Lower lobe of right lung (tissue), 2 donors: Measurements from ENCODE around the gene LZTS3. TPM values are rescaled to one million over a fixed set of nuclear protein-coding genes. Genes with fewer than 3 reads are reported as not detected.

Experiments used
- ATAC-seq, 2 donors: fragments of 200-7000 bp; cut with Tn5 transposase; one replicate each; pipeline ENCODE4 v1.9.1; 2020 to 2022; ENCODE audit warnings: mild to moderate bottlenecking in 2 of 2, moderate library complexity in 2 of 2
- DNase-seq: peaks from one replicate; pipeline ENCODE4 v3.0.0-alpha.2; 2020
- H3K27ac ChIP-seq: fragments of 200-600 bp; one replicate; pipeline ENCODE4 v1.8.0; 2022
- H3K27me3 ChIP-seq: fragments of 200-600 bp; one replicate; pipeline ENCODE4 v1.8.0; 2022; ENCODE audit warnings: low read depth
- H3K36me3 ChIP-seq: fragments of 200-600 bp; one replicate; pipeline ENCODE4 v1.8.0; 2022; ENCODE audit warnings: mild to moderate bottlenecking
- H3K4me1 ChIP-seq: fragments of 200-600 bp; one replicate; pipeline ENCODE4 v1.8.0; 2022
- H3K4me3 ChIP-seq: fragments of 200-600 bp; one replicate; pipeline ENCODE4 v1.8.0; 2022; ENCODE audit warnings: mild to moderate bottlenecking
- H3K9me3 ChIP-seq: fragments of 200-600 bp; one replicate; pipeline ENCODE4 v1.8.0; 2022
- CTCF ChIP-seq: fragments of 200-600 bp; IDR thresholded peaks from one replicate; pipeline ENCODE4 v1.8.0; 2022; ENCODE audit warnings: antibody characterized with exemption, mild to moderate bottlenecking
- intact Hi-C: fragments of 100-400 bp; cut with DNase I; formaldehyde crosslinking; loops from one replicate; pipeline ENCODE4 v1.11.0; 2022
- total RNA-seq: library from RNA; stranded (reverse); fragmentation: NEBNext Ultra II Directional; extraction: Animal tissue kit (Norgen Biotek cat#: 25700); gene quantifications from one replicate; pipeline ENCODE4 v1.2.1, GENCODE V29; 2021
- donor health status: DM: no; HTN: yes; CAD: no; lungs with severe emphysema.

The LZTS3 gene
- total RNA-seq, 1 donor from 2014 or later, result 18.5 TPM

- no peak for ATAC-seq
- Histone ChIP-seq H3K36me3 (no peaks in the 10 kb centered on the region), H3K27ac (no peak overlapping the region), H3K9me3 (no peaks in the 10 kb centered on the region), H3K27me3 (peaks cover 7% of the 10 kb centered on the region), H3K4me1 (peaks cover 5% of the 10 kb centered on the region), H3K4me3 (no peak overlapping the region)
- intact Hi-C loops, result no loop called here
- no peak for DNase-seq
- TF ChIP-seq CTCF, result no peak
Observed at GRCh38 chr20:3166338-3166912, 6.9 kb downstream of the LZTS3 start.

GRCh38 chr20:3165473-3166337, 7.6 kb downstream of the LZTS3 start:
- peaks cover 5% of the 10 kb centered on the region for H3K4me1 ChIP-seq
- no peak overlapping the region for H3K4me3 ChIP-seq
- TF ChIP-seq CTCF, result no peak
- H3K36me3 ChIP-seq, result no peaks in the 10 kb centered on the region
- no peak overlapping the region for H3K27ac ChIP-seq
- intact Hi-C loops, result no loop called here
- peaks cover 7% of the 10 kb centered on the region for H3K27me3 ChIP-seq
- ATAC-seq (no peak), DNase-seq (peak; percentile 55)
- no peaks in the 10 kb centered on the region for H3K9me3 ChIP-seq

GRCh38 chr20:3164763-3165410, 8.5 kb downstream of the LZTS3 start:
- peaks cover 5% of the 10 kb centered on the region for H3K4me1 ChIP-seq
- intact Hi-C loops, result no loop called here
- no peak overlapping the region for H3K27ac ChIP-seq
- DNase-seq (no peak), ATAC-seq (no peak)
- no peaks in the 10 kb centered on the region for H3K36me3 ChIP-seq
- no peak for TF ChIP-seq CTCF
- peaks cover 7% of the 10 kb centered on the region for H3K27me3 ChIP-seq
- no peaks in the 10 kb centered on the region for H3K9me3 ChIP-seq
- H3K4me3 ChIP-seq, result no peak overlapping the region

GRCh38 chr20:3164043-3164762, 9.1 kb downstream of the LZTS3 start:
- no peaks in the 10 kb centered on the region for H3K36me3 ChIP-seq
- intact Hi-C loops, result no loop called here
- no peak for TF ChIP-seq CTCF
- H3K4me1 ChIP-seq, result peaks cover 5% of the 10 kb centered on the region
- H3K4me3 ChIP-seq, result no peak overlapping the region
- no peak for ATAC-seq
- no peaks in the 10 kb centered on the region for H3K9me3 ChIP-seq
- no peak overlapping the region for H3K27ac ChIP-seq
- DNase-seq, result no peak
- H3K27me3 ChIP-seq, result peaks cover 7% of the 10 kb centered on the region
